Adrenal gland (tissue), 12 donors: ENCODE measurements around the gene NSD1. TPM values are rescaled to one million over a fixed set of nuclear protein-coding genes. Genes with fewer than 3 reads are reported as not detected.
A peak's percentile ranks its signal among the peaks of the same experiment; 100 is the strongest.

Experiments
- DNase-seq, 7 donors: peaks; one replicate each; pipeline ENCODE4 v3.0.0-alpha.2; 2019 to 2020
- H3K27ac ChIP-seq, 5 donors: fragments of 200-600 bp; sonication (generic) in 4 of 5; 1 replicate in 3 of 5; 2 replicates in 2 of 5; pipeline versions ENCODE4 v1.5.1 to v1.8.0; 2016 to 2020; ENCODE audit warnings: mild to moderate bottlenecking in 1 of 5
- H3K27me3 ChIP-seq: fragments of 200-600 bp; 2 replicates; pipeline ENCODE4 v1.8.0; 2021
- H3K36me3 ChIP-seq, 2 donors: fragments of 200-600 bp; replicated peaks in 1 of 2; 1 replicate in 1 of 2; 2 replicates in 1 of 2; pipeline versions ENCODE4 v1.5.1 to v1.8.0; 2018 to 2022
- H3K4me1 ChIP-seq, 2 donors: fragments of 200-600 bp; replicated peaks in 1 of 2; 1 replicate in 1 of 2; 2 replicates in 1 of 2; pipeline versions ENCODE4 v1.5.1 to v1.8.0; 2018 to 2021
- H3K4me3 ChIP-seq, 4 donors: fragments of 200-600 bp; sonication (generic) in 3 of 4; one replicate each; pipeline ENCODE4 v1.5.1; 2016 to 2018
- H3K9me3 ChIP-seq, 3 donors: fragments of 200-600 bp; sonication (generic) in 1 of 3; replicated peaks in 1 of 3; 1 replicate in 2 of 3; 2 replicates in 1 of 3; pipeline versions ENCODE4 v1.5.1 to v1.8.0; 2016 to 2021
- CTCF ChIP-seq, 6 experiments: fragments of 450-650 bp in 4 of 6; fragments of 200-600 bp in 2 of 6; sonication (generic) in 1 of 6; IDR thresholded peaks; 1 replicate in 5 of 6; 2 replicates in 1 of 6; pipeline versions ENCODE4 v1.5.1 to v1.8.0; 2016 to 2021; ENCODE audit warnings: antibody characterized with exemption in 6 of 6, mild to moderate bottlenecking in 2 of 6, moderate library complexity in 1 of 6
- POLR2A ChIP-seq, 2 donors: fragments of 450-650 bp; IDR thresholded peaks; one replicate each; pipeline ENCODE4 v1.6.1; 2017; ENCODE audit warnings: antibody characterized with exemption in 2 of 2, mild to moderate bottlenecking in 2 of 2, moderate library complexity in 1 of 2
- WGBS, 4 donors: extraction: QIAGEN DNeasy Blood & Tissue Kit in 2 of 4; methylation state at CpG; one replicate each; pipeline versions ENCODE4 v1.1.5 to v1.1.7; 2013 to 2017; 5-methylcytosine and 5-hydroxymethylcytosine counted together
- intact Hi-C, 2 donors: fragments of 100-400 bp; cut with DNase I; formaldehyde crosslinking; loops; one replicate each; pipeline versions ENCODE4 v1.14.1 to v1.15.0; 2022 to 2023
- polyA plus RNA-seq, 3 donors: library from polyadenylated mRNA; stranded (reverse); fragments of 200-250 nt in 2 of 3; fragments of 350-450 nt in 1 of 3; fragmentation: Illumina TruSeq in 1 of 3; extraction: RNeasy Lipid Tissue Mini Kit (QIAGEN cat#74804) in 1 of 3; gene quantifications; one replicate each; pipeline ENCODE4 v1.2.3, GENCODE V29; 2013 to 2014
- total RNA-seq, 9 donors: library from RNA; depleted of rRNA in 4 of 9; stranded (reverse); fragments of >200 nt in 4 of 9; fragments of 120-200 nt in 1 of 9; fragmentation: NEBNext Ultra II Directional in 1 of 9; extraction: Animal tissue kit (Norgen Biotek cat#: 25700) in 1 of 9; gene quantifications; one replicate each; pipeline versions ENCODE4 v1.1.0 to v1.2.4, GENCODE V29; 2013 to 2023
- donor health status: healthy with polysubstance abuse.
- donor health status: Bipolar disorder and iron deficiency.
- donor health status: DM: yes; HTN: yes; CAD: no.
- donor health status: DM: no; HTN: no; CAD: no.
- donor health status: DM: no; HTN: no; CAD: no.
- donor health status: DM: yes; HTN: yes; CAD: no.

The NSD1 gene
- total and polyA plus RNA-seq, 12 donors: 6.4 to 73.9 (median 44.3) TPM

GRCh38 chr5:177105691-177106476, 27.7 kb upstream of the NSD1 start:
- no peak overlapping the region for H3K27ac ChIP-seq
- H3K4me3 ChIP-seq: no peak overlapping the region
- H3K9me3 ChIP-seq: no peaks in the 10 kb centered on the region
- intact Hi-C loops: no loop called here
- no peaks in the 10 kb centered on the region for H3K27me3 ChIP-seq
- peaks cover 0 to 5% of the 10 kb centered on the region in 2 donors for H3K4me1 ChIP-seq
- no peak for TF ChIP-seq CTCF (IDR thresholded peaks at IDR 0.05)
- TF ChIP-seq POLR2A (IDR thresholded peaks at IDR 0.05): no peak
- WGBS, 4 donors: 73 to 88% (median 83%) methylated on average over 22 to 24 of the region's 24 CpGs
- no peak for DNase-seq
- H3K36me3 ChIP-seq: no peaks in the 10 kb centered on the region

GRCh38 chr5:177107159-177107558, 26.4 kb upstream of the NSD1 start:
- Histone ChIP-seq H3K4me1 (peaks cover 0 to 5% of the 10 kb centered on the region in 2 donors), H3K27ac (no peak overlapping the region), H3K4me3 (no peak overlapping the region), H3K9me3 (no peaks in the 10 kb centered on the region), H3K27me3 (no peaks in the 10 kb centered on the region), H3K36me3 (no peaks in the 10 kb centered on the region)
- intact Hi-C loops: no loop called here
- 75 to 89% (median 77%) methylated on average over 4 of the region's 4 CpGs for WGBS, 4 donors
- DNase-seq: no peak
- TF ChIP-seq CTCF (IDR thresholded peaks at IDR 0.05): no peak
- no peak for TF ChIP-seq POLR2A (IDR thresholded peaks at IDR 0.05)

DNA sequence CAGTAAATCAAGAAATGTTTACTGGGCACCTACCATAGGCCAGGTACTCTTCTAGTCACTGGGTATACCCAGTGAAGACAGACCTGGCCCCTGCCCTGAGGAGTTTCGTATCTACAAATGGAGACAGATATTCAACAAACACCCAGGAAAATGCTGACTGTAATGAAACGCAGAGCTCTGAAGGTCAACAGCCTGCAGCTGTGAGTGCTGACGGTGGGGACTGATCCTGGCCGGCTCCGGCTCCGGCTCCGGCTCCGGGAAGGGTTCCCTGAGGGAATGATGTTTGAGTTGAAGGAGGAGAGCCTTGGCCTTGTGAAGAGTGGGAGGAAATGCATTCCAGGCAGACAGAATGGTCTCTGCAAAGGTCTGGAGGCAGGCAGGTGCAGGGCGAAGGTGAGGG, 23.8 kb upstream of the NSD1 start:
- Histone ChIP-seq H3K36me3 (no peaks in the 10 kb centered on the region), H3K9me3 (no peaks in the 10 kb centered on the region), H3K27ac (no peak overlapping the region), H3K27me3 (no peaks in the 10 kb centered on the region), H3K4me3 (no peak overlapping the region), H3K4me1 (peaks cover 0 to 10% of the 10 kb centered on the region in 2 donors)
- 24 to 43% (median 29%) methylated on average over 9 of the region's 9 CpGs for WGBS, 4 donors
- intact Hi-C loops: loop anchor here in 1 of 2 donors (2.0 to 5.0 kb wide), 2 partner anchors 35 to 453 kb away; no protein-coding TSS in a partner anchor
- TF ChIP-seq POLR2A (IDR thresholded peaks at IDR 0.05) (no peak), CTCF (IDR thresholded peaks at IDR 0.05) (no peak)
- peak in 2 of 7 donors; percentile 57 to 59 for DNase-seq

- H3K4me1 ChIP-seq: peaks cover 0 to 17% of the 10 kb centered on the region in 2 donors
- no peak overlapping the region for H3K4me3 ChIP-seq
- intact Hi-C loops: loop anchor here (2.0 to 5.0 kb wide), 2 partner anchors 41 to 455 kb away; no protein-coding TSS in a partner anchor
- no peak overlapping the region for H3K27ac ChIP-seq
- H3K9me3 ChIP-seq: no peaks in the 10 kb centered on the region
- no peak for TF ChIP-seq POLR2A (IDR thresholded peaks at IDR 0.05)
- peak; percentile 88 to 96 (median 92) for TF ChIP-seq CTCF (IDR thresholded peaks at IDR 0.05)
- WGBS, 4 donors: 13 to 21% (median 19%) methylated on average over 7 to 12 of the region's 12 CpGs
- DNase-seq: peak in 5 of 7 donors; percentile 58 to 79 (median 62)
- no peaks in the 10 kb centered on the region for H3K36me3 ChIP-seq
- no peaks in the 10 kb centered on the region for H3K27me3 ChIP-seq
These were observed 21.7 kb upstream of the NSD1 start for GRCh38 chr5:177111720-177112394.
